Activated T-helper 9 cell treated with anti-CD3 and anti-CD28 coated beads, Interleukin-2, amount 50 U/mL, for 16 hours (primary cell): ENCODE data around the gene ANO7.

ENCODE experiments used
- DNase-seq: peaks from one replicate; pipeline ENCODE4 v3.0.0-alpha.2; 2020; ENCODE audit warnings: low read depth

ANO7 gene

DNA sequence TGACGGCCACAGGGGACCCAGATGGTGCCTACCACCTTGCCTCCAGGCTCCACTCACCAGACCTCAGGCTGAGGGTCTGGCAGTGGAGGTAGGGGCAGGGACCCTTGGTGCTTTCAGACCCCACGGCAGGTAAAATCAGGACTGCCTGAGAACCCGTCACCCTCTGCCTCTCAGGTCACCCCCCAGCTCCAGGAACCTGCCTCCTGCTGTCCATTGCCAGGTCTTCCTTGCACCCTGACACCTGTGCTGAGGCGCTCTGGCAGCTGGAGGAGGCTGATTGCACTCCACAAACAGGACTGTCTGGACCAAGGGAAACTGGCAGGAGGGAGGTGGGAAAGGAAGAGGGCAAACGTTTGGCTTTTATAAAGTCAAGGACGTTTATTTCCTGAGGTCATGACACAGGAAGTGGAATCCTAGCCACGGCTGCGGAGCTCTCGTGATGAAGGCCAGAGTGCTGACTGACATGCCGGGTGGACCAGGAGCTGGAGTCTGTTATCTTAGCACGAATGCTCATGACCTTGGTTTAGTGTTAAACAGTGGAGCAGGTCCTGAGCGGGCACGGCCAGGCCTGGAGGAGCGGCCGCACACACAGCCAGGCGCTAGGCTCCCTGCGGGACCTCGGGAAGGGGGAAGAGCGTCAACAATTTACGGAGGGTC lies 40.5 kb downstream of the ANO7 start:
- no peak for DNase-seq

DNA sequence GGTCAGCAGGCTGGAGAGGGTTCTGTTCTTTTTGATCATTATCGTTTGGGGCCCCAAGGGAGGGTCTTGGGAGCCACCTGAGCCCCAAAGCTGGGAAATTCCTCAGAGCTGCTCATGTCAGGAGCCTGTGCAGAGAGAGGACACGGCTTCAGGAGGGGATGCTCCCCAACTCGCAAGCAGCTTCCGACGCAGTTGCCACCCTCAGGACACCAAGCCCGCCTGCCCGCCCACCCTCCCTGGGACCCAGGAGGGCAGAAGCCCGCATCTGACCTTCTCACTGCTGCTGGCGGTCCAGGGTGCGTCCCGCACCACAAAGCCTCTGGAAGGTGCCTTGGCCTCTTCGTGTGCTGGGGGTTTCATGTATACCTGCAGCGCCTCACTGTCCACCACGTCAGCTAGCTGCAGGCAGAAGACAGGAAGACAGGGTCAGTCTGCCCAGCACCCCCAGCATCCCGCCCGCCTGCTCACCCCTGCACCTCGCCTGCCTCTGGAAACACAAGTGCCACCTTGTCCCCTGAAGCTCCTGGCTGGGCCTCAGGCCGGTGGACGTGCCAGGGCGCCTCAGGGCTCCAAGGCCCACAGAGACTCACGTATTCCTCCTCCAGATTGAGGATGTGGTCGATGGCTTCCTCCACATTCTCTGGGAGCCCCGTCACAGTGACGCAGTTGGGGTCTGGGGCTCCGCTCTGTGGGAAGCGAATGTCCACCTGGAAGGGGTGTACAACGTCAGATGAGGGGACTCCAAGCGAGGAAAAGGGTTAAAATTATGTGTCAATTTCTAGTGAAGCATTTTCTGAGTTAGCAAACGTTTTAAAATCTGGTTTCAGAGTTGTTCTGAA lies 41.3 kb downstream of the ANO7 start:
- no peak for DNase-seq

GRCh38 chr2:241230435-241230834 lies 42.0 kb downstream of the ANO7 start:
- DNase-seq: no peak

GRCh38 chr2:241232736-241233575 lies 44.5 kb downstream of the ANO7 start:
- DNase-seq: no peak

- DNase-seq: no peak
These were observed 45.8 kb downstream of the ANO7 start for GRCh38 chr2:241234066-241234790.

- no peak for DNase-seq
These were observed 46.7 kb downstream of the ANO7 start for GRCh38 chr2:241234962-241235740.

- no peak for DNase-seq
These were observed 47.5 kb downstream of the ANO7 start for GRCh38 chr2:241235859-241236593.

- DNase-seq: no peak
These were observed 48.6 kb downstream of the ANO7 start for GRCh38 chr2:241237047-241237446.

DNA sequence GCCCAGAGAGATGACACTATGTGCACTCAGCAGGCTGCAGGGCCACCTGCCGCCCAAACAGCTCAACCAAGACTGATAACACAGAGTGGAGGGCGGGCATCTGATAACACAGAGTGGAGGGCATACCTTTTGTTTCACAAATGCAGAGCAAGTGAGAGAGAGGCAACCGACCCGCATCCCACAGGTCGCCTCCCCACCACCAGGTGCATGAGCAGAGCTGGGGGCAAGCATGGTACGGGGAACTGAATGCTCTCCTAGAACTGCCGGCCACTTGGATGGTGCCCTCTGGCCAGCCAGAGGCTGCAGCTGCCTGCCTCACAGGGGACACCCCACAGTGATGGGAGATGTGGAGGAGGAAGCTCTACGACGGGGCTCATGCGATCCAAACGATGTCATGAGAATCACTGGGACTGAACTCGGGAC lies 49.5 kb downstream of the ANO7 start:
- DNase-seq: no peak

GRCh38 chr2:241238693-241239198 lies 50.3 kb downstream of the ANO7 start:
- no peak for DNase-seq

DNA sequence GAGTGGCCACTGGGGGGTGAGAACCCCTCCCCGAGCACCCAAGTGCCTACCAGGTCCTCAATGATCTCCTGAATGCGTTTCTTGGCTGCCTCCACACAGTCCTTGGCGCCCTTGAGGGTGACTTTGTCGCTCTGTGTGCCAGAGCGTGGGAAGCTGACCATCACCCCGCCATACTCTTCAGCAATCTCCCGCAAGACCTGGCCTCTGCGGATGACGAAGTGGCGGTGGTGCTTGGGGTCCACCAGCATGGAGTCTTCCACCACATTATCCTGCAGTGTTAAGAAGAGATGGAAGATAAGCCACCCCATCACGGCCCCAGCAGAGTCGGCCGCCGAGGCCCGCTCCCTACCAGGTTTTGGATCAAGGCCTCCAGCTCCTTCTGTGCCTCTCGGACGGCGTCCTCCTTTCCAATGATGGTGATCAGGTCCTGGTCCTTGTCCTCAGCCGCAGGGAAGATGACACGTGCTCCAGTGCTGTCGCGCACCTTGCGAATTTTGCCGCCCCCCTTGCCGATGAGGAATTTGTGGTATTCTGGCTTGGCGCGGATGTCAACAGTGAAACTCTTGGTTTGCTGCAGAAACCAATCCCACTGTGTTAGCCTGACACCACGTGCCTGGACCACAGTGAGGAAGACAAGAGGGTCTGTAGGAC lies 51.2 kb downstream of the ANO7 start:
- DNase-seq: no peak

DNA sequence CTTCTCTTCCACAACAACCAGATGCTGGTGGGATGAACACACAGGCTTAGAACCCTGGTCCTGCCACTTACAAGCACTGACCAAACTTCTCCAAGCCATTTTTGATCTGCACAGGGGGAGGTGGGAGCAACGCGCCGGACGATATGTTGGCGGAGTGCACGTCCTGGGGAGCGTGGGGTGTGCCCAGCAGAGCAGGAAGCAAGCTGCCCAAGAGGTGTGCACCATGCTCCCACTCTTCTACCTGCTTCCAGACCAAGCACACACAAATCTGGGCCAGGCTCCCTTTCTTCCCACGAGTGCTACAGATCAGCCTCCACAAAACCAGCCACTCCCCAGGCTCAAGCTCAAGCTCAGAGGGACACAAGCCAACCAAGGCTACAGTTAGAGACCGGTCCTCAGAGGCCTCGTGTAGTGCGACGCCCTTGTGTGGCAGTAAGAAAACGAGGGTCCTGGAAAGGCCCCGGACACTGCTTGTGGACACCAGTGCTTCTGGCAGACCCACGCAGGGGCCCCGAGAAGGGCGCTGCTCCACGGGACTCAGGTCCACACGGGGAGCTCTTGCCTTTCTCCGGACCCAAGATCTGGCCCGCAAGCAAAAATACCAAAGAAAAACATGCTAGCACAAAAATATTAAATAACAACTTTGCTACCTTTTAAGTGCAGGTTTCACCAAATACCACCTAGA lies 52.0 kb downstream of the ANO7 start:
- no peak for DNase-seq

DNA sequence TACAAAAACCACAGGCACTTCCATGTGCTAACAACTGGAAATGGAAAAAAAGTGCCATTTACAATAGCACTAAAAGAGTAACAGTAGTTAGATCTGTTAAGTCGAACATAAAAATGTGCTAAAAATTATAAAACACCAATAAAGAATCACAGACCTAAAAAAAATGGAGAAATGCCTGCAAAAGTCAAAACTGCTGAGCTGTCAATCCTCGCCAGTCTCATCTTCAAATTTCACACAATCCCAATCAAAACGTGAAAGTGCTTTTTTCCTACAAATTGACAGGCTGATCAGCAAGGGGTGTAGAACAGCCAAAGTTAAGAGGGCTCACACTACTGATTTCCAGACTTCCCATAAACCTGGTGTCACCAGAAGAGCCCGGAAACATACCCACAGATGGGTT lies 53.2 kb downstream of the ANO7 start:
- no peak for DNase-seq

DNA sequence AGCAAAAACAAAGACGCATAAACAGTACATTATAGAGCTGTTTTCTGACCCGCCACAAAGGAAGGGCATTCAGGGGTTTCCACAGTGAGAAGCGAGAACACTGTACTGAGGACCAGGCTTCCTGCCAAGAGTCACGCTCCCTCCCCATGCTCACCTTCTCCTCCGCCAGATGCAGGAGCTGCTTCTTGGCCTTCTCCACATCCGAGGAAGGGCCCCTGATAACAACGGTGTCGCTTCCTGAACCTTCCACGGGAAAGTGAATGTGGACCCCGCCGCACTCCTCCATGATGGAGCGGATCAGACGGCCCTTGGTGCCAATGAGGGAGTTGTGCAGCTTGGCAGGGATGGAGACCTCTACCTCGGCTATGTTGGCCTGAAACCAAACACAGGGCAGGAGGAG lies 53.8 kb downstream of the ANO7 start:
- DNase-seq: no peak

DNA sequence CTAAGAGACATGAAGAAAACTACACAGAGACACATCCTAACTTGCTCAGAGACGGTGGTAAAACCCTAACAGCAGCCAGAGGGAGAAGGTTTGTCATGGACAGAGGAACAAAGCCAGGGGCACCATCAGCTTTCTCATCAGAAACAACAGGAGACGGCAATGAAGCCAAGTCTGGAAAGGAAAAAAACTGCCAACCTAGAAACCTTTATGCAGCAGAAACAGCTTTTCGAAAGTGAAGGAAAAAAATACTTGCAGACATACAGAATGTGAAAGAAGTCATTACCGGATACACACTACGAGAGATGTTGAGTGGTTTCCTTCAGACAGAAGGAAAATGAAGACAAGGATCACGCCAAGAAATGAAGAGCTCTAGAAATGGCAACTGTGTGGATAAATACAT lies 55.9 kb downstream of the ANO7 start:
- no peak for DNase-seq

DNA sequence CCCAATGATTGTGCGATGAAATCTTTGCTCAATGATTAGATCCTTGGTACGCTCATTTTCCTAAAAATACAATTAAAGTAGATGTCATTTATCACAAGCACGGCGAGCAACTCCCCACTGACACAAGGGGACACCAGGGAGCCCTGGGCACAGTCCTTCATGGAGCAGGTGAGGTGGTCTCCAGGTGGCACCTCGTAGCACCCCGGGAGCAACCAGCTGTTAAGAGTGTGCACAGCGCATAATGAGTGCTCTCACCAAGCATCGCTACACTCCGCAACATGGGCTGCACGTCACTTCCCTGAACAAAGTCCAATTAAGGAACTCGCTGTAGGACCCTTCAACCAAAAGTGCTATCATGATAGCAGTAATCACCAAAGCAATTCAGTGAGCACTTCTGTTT lies 59.8 kb downstream of the ANO7 start:
- DNase-seq: no peak

GRCh38 chr2:241248897-241249296 lies 60.4 kb downstream of the ANO7 start:
- no peak for DNase-seq

DNA sequence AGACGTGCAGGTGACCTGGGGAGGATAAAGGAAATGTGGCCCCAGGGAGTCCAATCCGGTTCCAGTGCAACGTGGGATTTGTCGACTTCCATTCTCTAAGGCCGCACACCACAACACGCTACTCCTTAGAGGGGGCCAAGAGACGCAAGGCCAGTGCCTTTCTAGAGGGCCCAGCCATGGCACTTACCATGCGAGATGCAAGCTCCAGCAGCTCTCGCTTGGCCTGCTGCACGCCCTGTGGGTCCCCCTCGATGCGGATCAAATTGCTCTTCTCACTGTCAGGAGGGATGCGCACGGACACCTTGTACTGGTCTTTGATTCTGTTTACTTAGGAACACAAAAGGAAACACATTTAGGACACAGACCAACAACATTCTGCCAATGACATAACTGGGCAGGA lies 61.2 kb downstream of the ANO7 start:
- DNase-seq: no peak

GRCh38 chr2:241252778-241253475 lies 64.5 kb downstream of the ANO7 start:
- no peak for DNase-seq
